ENCODE data around the gene ARL15.

- TF ChIP-seq EZH2phosphoT487 (IDR thresholded peaks at IDR 0.05; ENCODE audit: insufficient read depth, low read depth) (no peak), EZH2 (IDR thresholded peaks at IDR 0.05; ENCODE audit: insufficient read depth, poor library complexity, severe bottlenecking) (no peak)
Measured at GRCh38 chr5:54045077-54045792, 265.1 kb downstream of the ARL15 start.
